Heart left ventricle (tissue), 13 donors: ENCODE measurements around the gene TMEM131L.

ENCODE experiments used
- CTCF ChIP-seq, 12 donors: fragments of 200-600 bp; sonication (generic) in 4 of 12; IDR thresholded peaks; one replicate each; pipeline versions ENCODE4 v1.5.0 to v1.8.0; 2018 to 2022; ENCODE audit warnings: antibody characterized with exemption in 12 of 12, mild to moderate bottlenecking in 5 of 12
- POLR2A ChIP-seq, 2 donors: fragments of 450-650 bp; IDR thresholded peaks; one replicate each; pipeline ENCODE4 v1.6.1; 2017; ENCODE audit warnings: antibody characterized with exemption in 2 of 2, mild to moderate bottlenecking in 2 of 2, moderate library complexity in 2 of 2
- donor health status: ischemic (EF 13 %, LVEDD 7.1; RV severe dilation, severe dysfunction).
- donor health status: DM: no; HTN: yes; CAD: no.
- donor health status: DM: no; HTN: no; CAD: no.
- donor health status: ischemic (EF 25% LVEDD 6.9; RV normal size, moderate dysfunction).
- donor health status: ischemic (EF 25% LVEDD 5.7; RV mildly dilated, moderate dysfunction).
- donor health status: ischemic (EF 35%, LVEDD 5.7; RV mildly dilated, moderate dysfunction).
- donor health status: nonischemic (EF 11% LVEDD 7.7; RV severe dilation, severe dysfunction).
- donor health status: DM: yes; HTN: yes; CAD: no.
- donor health status: PGD.
- donor health status: ischemic (EF 29% LVEDD 5.4; RV normal size, mild dysfunction).
- donor health status: nonischemic (EF 23%, LVEDD 6.1; RV moderate dilation, normal function).

- TF ChIP-seq POLR2A (IDR thresholded peaks at IDR 0.05): no peak
- TF ChIP-seq CTCF (IDR thresholded peaks at IDR 0.05): no peak
Observed at GRCh38 chr4:153545822-153546221, 79.7 kb downstream of the TMEM131L start.
